Keratinocyte (primary cell): ENCODE measurements around the gene LGALS7B. TPM values are rescaled to one million over a fixed set of nuclear protein-coding genes. Genes with fewer than 3 reads are reported as not detected.

Experiments
- DNase-seq: peaks from one replicate; pipeline ENCODE4 v3.0.0-alpha.2; 2011; ENCODE audit warnings: low read depth, missing footprints, low spot score
- FAIRE-seq: peaks from 2 replicates; lab custom pipeline; 2011; peaks lifted over from hg19 to GRCh38; lab: Jason Lieb, UNC
- H2AFZ ChIP-seq: 2 replicates; pipeline ENCODE4 v1.6.0; 2012; ENCODE audit warnings: low read length, control low read depth, inconsistent platforms; ENCODE audit not compliant: control insufficient read depth
- H3K27ac ChIP-seq: 2 replicates; pipeline ENCODE4 v1.5.1; 2011; ENCODE audit warnings: low read length; ENCODE audit not compliant: control insufficient read depth, insufficient read depth
- H3K27me3 ChIP-seq: 3 replicates; pipeline ENCODE4 v1.6.0; 2011; ENCODE audit warnings: low read length; ENCODE audit not compliant: control insufficient read depth, insufficient read depth; ENCODE audit errors: extremely low read depth
- H3K36me3 ChIP-seq, 2 experiments: 2 replicates in 1 of 2; 3 replicates in 1 of 2; pipeline ENCODE4 v1.5.1; 2011; ENCODE audit warnings: low read length in 2 of 2, mild to moderate bottlenecking in 1 of 2; ENCODE audit not compliant: control insufficient read depth in 2 of 2, insufficient read depth in 2 of 2; ENCODE audit errors: extremely low read depth in 1 of 2
- H3K4me1 ChIP-seq: 3 replicates; pipeline ENCODE4 v1.5.1; 2011; ENCODE audit warnings: low read length; ENCODE audit not compliant: control insufficient read depth, insufficient read depth; ENCODE audit errors: extremely low read depth
- H3K4me2 ChIP-seq: 3 replicates; pipeline ENCODE4 v1.6.0; 2011; ENCODE audit warnings: low read depth, low read length; ENCODE audit not compliant: control insufficient read depth, insufficient read depth; ENCODE audit errors: extremely low read depth
- H3K4me3 ChIP-seq, 3 experiments: fragments of 200-600 bp in 1 of 3; sonication (generic) in 1 of 3; 2 replicates in 2 of 3; 3 replicates in 1 of 3; pipeline ENCODE4 v1.5.1; 2011 to 2016; ENCODE audit warnings: low read length in 3 of 3, mild to moderate bottlenecking in 3 of 3, control low read depth in 2 of 3, inconsistent platforms in 1 of 3, low read depth in 1 of 3, mixed read lengths in 1 of 3, mixed run types in 1 of 3, moderate library complexity in 1 of 3; ENCODE audit not compliant: control insufficient read depth in 2 of 3, insufficient read depth in 2 of 3; ENCODE audit errors: extremely low read depth in 1 of 3
- H3K79me2 ChIP-seq: 2 replicates; pipeline ENCODE4 v1.6.0; 2012; ENCODE audit warnings: low read length; ENCODE audit not compliant: control insufficient read depth, insufficient read depth
- H3K9ac ChIP-seq: 3 replicates; pipeline ENCODE4 v1.6.0; 2011; ENCODE audit warnings: low read length; ENCODE audit not compliant: control insufficient read depth, insufficient read depth; ENCODE audit errors: extremely low read depth
- H3K9me1 ChIP-seq: 3 replicates; pipeline ENCODE4 v1.6.0; 2011; ENCODE audit warnings: low read length; ENCODE audit not compliant: control insufficient read depth, insufficient read depth; ENCODE audit errors: extremely low read depth
- H3K9me3 ChIP-seq: 2 replicates; pipeline ENCODE4 v1.5.1; 2012; ENCODE audit warnings: low read depth, low read length; ENCODE audit not compliant: control insufficient read depth
- H4K20me1 ChIP-seq: 3 replicates; pipeline ENCODE4 v1.6.0; 2011; ENCODE audit warnings: low read length; ENCODE audit not compliant: control insufficient read depth, insufficient read depth; ENCODE audit errors: extremely low read depth
- CTCF ChIP-seq, 3 experiments: IDR thresholded peaks in 1 of 3; conservative IDR thresholded peaks in 1 of 3; optimal IDR thresholded peaks in 1 of 3; 2 replicates in 2 of 3; 3 replicates in 1 of 3; pipeline versions ENCODE3 to v1.5.1; 2011; ENCODE audit warnings: low read length in 3 of 3, mild to moderate bottlenecking in 3 of 3, moderate library complexity in 2 of 3, control low read depth in 1 of 3, inconsistent platforms in 1 of 3; ENCODE audit not compliant: insufficient read depth in 2 of 3; ENCODE audit errors: extremely low read depth in 1 of 3
- EZH2 ChIP-seq: IDR thresholded peaks from one replicate; pipeline ENCODE4 v1.6.1; 2012; ENCODE audit warnings: inconsistent platforms, mild to moderate bottlenecking, low read length, moderate library complexity
- dilution Hi-C: fragments of 300-500 bp; cut with MboI; formaldehyde crosslinking; loops from one replicate; pipeline ENCODE4 v1.7.0; 2020; ENCODE audit warnings: low sequenced_read_pairs; ENCODE audit not compliant: extremely low pct_ligation_motif_present
- polyA plus RNA-seq, 5 experiments: library from polyadenylated mRNA; depleted of rRNA in 3 of 5; stranded (reverse) in 3 of 5; stranded (forward) in 1 of 5; unstranded in 1 of 5; fragments of >200 nt; gene quantifications; 1 replicate in 1 of 5; 2 replicates in 3 of 5; 3 replicates in 1 of 5; pipeline versions ENCODE4 v1.2.1 to v1.2.3, GENCODE V29; 2011 to 2012; ENCODE audit warnings: missing spikeins in 2 of 5, low read depth in 1 of 5, low replicate concordance in 1 of 5

The LGALS7B gene
- polyA plus RNA-seq, 1 donor (not counting 4 experiments of a cell fraction or from before 2014, with no cell fraction given): 1,668 TPM

DNA sequence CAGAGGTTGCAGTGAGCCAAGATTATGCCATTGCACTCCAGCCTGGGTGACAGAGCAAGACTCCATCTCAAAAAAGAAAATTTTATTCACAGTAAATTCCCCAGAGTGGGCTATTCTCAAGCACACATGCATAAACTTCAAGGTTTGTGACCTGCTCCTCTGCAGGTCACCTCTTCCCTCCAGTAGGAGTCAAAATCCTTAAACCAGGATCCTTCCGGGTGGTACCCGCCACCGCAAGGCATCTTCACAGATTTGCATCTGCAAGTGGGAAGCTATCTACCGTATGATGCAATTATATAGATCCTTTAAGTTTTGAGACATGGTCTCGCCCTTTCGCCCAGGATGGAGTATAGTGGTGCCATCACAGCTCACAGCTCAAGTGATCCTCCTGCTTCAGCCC lies 45.6 kb downstream of the LGALS7B start:
- no peak overlapping the region for H3K9ac ChIP-seq
- H3K27ac ChIP-seq: no peak overlapping the region
- dilution Hi-C loops: no loop called here
- H3K27me3 ChIP-seq: no peaks in the 10 kb centered on the region
- H3K4me3 ChIP-seq: no peak overlapping the region
- H2AFZ ChIP-seq: no peak overlapping the region
- peaks cover 55% of the 10 kb centered on the region for H3K4me1 ChIP-seq
- H4K20me1 ChIP-seq: peaks cover 6% of the 10 kb centered on the region
- H3K79me2 ChIP-seq: peaks cover 1% of the 10 kb centered on the region
- TF ChIP-seq CTCF (optimal IDR thresholded peaks at IDR 0.05 in 1 of 3, IDR thresholded peaks at IDR 0.05 in 1 of 3, conservative IDR thresholded peaks at IDR 0.05 in 1 of 3; ENCODE audit: extremely low read depth in 1 of 3, insufficient read depth in 2 of 3, low read length in 3 of 3): no peak
- no peak for TF ChIP-seq EZH2
- peaks cover 20 to 21% of the 10 kb centered on the region in 2 experiments for H3K36me3 ChIP-seq
- FAIRE-seq: no peak
- no peak overlapping the region for H3K4me2 ChIP-seq
- H3K9me3 ChIP-seq: no peaks in the 10 kb centered on the region
- no peak for DNase-seq
- peaks cover 8% of the 10 kb centered on the region for H3K9me1 ChIP-seq

DNA sequence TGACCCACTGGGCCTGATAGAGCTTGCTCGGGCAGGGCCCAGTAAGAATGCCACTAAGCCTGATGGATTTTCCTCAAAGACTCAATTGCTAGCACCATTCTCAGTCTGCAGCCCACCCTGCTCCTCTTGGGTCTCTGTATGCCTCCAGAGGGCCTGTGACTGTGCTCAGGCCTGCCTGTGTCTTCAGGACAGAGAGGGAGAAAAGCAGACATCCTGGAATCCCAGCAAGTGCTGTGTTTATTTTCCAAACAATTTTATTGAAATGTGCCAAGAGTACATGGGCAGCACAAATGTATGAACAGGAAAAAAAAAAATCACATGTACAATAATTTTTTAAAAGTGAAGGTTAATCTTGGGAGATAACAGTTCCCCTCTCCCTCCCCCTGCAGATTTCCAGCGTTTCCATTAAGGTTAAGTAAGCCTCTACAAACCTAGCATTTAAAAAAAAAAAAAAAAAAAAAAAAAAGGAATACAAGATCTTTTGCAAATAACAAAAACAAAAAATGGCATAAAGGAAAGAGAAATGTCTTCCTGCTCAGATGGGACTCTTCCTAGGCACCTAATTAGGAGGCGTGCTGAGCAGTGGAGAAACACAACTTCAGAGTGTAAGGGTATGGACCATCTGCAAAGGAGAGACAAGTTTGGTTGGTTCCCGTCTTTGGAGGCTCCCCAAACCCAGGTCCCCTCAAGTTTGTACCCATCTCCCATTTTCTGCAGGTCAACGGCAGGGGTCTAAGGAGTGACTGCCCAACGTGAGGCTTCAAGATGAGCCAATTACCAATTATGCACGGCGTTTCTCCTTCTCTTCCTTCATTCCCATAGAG lies 47.4 kb downstream of the LGALS7B start:
- peaks cover 9% of the 10 kb centered on the region for H3K79me2 ChIP-seq
- H3K4me3 ChIP-seq: no peak overlapping the region
- H2AFZ ChIP-seq: no peak overlapping the region
- dilution Hi-C loops: no loop called here
- peaks cover 8% of the 10 kb centered on the region for H3K9me1 ChIP-seq
- FAIRE-seq: no peak
- DNase-seq: no peak
- H4K20me1 ChIP-seq: peaks cover 8% of the 10 kb centered on the region
- H3K4me2 ChIP-seq: peak overlapping the region; percentile 67
- peaks cover 61% of the 10 kb centered on the region for H3K4me1 ChIP-seq
- TF ChIP-seq CTCF (optimal IDR thresholded peaks at IDR 0.05 in 1 of 3, IDR thresholded peaks at IDR 0.05 in 1 of 3, conservative IDR thresholded peaks at IDR 0.05 in 1 of 3; ENCODE audit: extremely low read depth in 1 of 3, insufficient read depth in 2 of 3, low read length in 3 of 3): no peak
- no peak for TF ChIP-seq EZH2
- peak overlapping the region; percentile 71 for H3K9ac ChIP-seq
- peaks cover 26 to 34% of the 10 kb centered on the region in 2 experiments for H3K36me3 ChIP-seq
- no peaks in the 10 kb centered on the region for H3K9me3 ChIP-seq
- H3K27me3 ChIP-seq: no peaks in the 10 kb centered on the region
- peak overlapping the region; percentile 80 for H3K27ac ChIP-seq
